Dermis microvascular lymphatic vessel endothelial cell (primary cell): ENCODE data around the gene TMEM182. TPM values are rescaled to one million over a fixed set of nuclear protein-coding genes. Genes with fewer than 3 reads are reported as not detected.

Source experiments
- DNase-seq, 2 donors: peaks; one replicate each; pipeline versions ENCODE4 v3.0.0 to v3.0.0-alpha.2; 2010; ENCODE audit warnings: low read depth in 2 of 2
- total RNA-seq: library from RNA; depleted of rRNA; stranded (reverse); fragments of >200 nt; gene quantifications from 2 replicates; pipeline ENCODE4 v1.2.1, GENCODE V29; 2014

TMEM182 gene
- total RNA-seq, 1 donor from 2014 or later: 0.39 TPM

DNA sequence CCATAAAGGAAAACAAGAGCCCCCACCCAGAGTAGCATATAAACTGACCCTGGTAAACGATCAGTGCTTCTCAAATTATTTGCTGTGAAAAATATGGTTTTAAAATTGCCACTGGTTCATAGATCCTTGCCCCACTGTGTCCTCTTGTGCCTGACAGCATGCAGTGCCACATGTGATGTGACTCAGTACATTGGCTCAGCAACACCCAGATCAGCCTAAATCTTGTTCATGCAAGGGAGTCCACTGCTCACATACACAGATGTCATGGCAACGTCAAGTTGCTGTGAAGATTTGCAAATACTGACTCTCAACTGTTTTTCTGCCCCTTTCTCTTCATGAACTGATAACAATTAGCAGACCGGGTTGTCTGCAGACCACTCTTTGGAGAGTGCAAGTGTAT, 91.0 kb downstream of the TMEM182 start:
- DNase-seq: no peak

Other genes with a start within 250 kb of the TMEM182 start
- gene SLC9A2, start 142.5 kb upstream of the TMEM182 start, total RNA-seq: not detected in 2 replicates